Measurements from ENCODE around the gene OR1D2.
"Not testable (repeated sequence)": the region's sequence is repeated elsewhere in the genome, so short reads cannot be mapped to it uniquely, and the experiment has no call there.

The OR1D2 gene, protein sequence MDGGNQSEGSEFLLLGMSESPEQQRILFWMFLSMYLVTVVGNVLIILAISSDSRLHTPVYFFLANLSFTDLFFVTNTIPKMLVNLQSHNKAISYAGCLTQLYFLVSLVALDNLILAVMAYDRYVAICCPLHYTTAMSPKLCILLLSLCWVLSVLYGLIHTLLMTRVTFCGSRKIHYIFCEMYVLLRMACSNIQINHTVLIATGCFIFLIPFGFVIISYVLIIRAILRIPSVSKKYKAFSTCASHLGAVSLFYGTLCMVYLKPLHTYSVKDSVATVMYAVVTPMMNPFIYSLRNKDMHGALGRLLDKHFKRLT

DNA sequence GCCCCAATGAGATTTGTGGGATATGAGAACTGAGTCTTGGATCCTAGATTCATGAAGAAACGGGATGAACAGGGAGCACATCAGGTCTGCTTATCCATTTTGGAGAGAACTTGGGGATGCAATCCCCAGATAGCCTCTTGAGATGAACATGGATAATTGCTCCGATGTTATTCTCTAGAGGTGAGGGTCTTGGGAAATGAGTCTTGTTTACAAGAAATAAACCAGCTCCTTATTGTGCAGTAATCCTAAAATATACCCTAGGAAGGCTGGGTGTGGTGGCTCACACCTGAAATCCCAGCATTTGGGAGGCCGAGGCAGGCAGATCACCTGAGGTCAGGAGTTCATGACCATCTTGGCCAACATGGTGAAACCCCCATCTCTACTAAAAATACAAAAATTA lies at the start of gene OR1D2:
Gene OR1D2, minus strand, starts transcription at position 101 of the 400 bp plus-strand sequence. CDS start 11,426 bp downstream, outside the sequence.
- DNase-seq (ENCODE audit: low read depth in 2 of 2): no peak

DNA sequence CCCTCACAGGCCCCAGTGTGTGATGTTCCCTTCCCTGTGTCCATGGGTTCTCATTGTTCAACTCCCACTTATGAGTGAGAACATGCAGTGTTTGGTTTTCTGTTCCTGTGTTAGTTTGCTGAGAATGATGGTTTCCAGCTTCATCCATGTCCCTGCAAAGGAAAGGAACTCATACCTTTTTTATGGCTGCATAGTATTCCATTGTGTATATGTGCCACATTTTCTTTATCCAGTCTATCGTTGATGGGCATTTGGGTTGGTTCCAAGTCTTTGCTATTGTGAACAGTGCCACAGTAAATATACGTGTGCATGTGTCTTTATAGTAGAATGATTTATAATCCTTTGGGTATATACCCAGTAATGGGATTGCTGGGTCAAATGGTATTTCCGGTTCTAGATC lies 33.3 kb upstream of the OR1D2 start:
- not testable (repeated sequence) for DNase-seq (ENCODE audit: low read depth in 2 of 2)

DNA sequence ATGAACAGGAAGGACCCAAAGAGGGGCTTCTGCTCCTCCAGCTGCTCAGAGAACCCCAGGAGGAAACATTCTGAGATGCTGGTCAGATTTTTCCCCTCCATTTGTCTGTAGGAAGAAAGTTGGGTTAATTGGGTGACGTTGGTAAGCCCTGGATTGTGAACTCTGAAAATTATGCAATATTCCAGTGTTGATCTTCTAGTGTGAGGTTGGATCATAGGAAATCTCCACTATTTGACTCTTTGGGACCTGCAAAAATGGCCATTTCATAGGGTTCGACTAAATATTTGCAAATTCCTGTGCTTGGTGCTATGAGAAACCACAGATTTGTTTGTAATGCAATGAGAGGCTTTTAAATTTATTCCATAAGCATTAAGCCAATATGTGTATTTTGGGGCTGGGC lies 23.2 kb upstream of the OR1D2 start, which contains the start of gene OR1G1:
Gene OR1G1, minus strand, starts transcription at position 101 of the 400 bp plus-strand sequence. Its CDS starts 0 bp downstream, at position 101.
- DNase-seq (ENCODE audit: low read depth in 2 of 2): no peak

DNA sequence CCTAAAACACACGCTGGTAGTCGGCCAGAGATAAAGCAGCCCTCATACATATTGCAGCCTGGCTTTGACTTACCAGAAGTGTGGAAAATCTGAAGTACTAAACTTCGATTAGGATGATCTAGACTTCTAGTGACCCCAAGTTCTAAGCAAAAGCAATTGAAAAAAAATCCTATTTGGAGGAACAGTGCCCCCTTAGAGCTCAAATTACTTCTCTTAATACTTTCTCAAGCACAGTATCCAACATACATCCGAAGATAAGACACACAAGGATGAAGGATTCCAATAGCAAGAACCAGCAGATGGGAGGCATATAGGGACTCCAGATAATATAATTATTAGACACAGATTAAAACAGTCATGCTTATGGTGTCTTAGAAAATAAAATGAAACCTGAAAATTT lies 30.4 kb downstream of the OR1D2 start:
- not testable (repeated sequence) for DNase-seq (ENCODE audit: low read depth in 2 of 2)

DNA sequence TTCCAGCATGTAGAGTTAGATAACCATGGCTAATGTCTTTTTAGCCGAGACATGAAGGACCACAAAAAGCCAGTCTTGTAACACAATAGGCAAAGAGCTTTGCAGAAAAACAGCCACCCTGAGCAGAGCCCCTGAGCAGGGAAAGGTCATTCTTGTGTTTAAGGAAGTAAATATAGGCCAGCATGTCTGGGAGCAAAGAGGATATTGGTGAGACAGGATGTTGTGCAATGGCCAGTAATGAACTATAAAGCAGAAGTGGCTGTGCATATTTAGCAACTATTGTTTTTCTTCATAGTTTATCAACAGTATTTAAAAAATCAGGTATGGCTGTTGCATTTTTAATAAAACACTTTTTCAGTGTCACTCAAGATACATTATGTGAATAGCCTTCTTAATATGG lies 39.0 kb downstream of the OR1D2 start:
- not testable (repeated sequence) for DNase-seq (ENCODE audit: low read depth in 2 of 2)

DNA sequence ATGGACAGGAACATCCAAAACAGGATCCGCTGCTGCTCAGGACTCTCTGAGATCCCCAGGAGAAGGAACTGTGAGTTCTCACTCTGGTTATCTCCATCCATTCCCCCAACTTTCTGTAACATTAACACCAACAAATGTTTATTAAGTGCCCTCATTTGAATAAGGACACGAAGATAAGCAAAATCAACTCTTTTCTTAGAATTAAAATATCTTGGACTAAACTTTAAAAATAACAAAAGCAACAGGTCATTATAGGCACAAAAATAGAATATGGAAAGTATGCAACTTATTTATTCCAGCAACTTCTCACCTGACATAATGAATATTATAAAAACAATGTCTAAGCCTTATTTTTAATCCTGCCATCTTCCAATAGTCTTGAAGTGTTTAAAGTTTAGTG lies 40.7 kb downstream of the OR1D2 start, which contains the start of gene OR1D5:
Gene OR1D5, minus strand, starts transcription at position 101 of the 400 bp plus-strand sequence. Its CDS starts 0 bp downstream, at position 101.
- DNase-seq (ENCODE audit: low read depth in 2 of 2): not testable (repeated sequence)

DNA sequence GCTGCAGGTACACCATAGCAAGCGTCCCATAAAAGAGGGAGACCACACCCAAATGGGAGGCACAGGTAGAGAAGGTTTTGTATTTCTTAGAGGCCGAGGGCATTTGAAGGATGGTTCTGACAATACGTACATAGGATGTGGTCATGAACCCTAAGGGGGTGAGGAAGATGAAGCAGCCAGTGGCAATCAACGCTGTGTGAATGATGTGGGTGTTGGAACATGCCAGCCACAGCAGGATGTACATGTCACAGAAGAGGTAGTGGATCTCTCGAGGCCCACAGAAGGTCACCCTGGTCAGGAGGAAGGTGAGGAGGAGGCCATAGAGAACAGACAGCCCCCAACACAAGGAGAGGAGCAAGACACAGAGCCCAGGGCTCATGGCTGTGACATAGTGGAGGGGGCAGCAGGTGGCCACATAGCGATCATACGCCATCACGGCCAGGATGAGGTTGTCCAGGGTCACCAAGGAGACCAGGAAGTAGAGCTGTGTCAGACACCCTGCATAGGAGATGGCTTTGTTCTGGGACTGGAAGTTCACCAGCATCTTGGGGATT lies 41.3 kb downstream of the OR1D2 start:
- DNase-seq (ENCODE audit: low read depth in 2 of 2): not testable (repeated sequence)

DNA sequence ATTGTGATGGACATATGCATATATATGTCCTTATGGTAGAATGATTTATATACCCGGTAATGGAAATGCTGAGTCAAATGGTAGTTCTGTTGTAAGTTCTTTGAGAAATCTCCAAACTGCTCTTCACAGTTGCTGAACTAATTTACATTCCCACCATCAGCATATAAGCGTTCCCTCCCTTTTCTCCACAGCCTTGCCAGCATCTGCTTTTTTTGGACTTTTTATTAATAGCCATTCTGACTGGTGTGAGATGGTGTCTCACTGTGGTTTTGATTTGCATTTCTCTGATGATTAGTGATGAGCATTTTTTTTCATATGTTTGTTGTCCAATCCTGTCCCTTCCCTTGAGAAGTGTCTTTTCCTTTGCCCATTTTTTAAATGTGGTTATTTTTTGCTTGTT lies 49.4 kb downstream of the OR1D2 start:
- not testable (repeated sequence) for DNase-seq (ENCODE audit: low read depth in 2 of 2)

DNA sequence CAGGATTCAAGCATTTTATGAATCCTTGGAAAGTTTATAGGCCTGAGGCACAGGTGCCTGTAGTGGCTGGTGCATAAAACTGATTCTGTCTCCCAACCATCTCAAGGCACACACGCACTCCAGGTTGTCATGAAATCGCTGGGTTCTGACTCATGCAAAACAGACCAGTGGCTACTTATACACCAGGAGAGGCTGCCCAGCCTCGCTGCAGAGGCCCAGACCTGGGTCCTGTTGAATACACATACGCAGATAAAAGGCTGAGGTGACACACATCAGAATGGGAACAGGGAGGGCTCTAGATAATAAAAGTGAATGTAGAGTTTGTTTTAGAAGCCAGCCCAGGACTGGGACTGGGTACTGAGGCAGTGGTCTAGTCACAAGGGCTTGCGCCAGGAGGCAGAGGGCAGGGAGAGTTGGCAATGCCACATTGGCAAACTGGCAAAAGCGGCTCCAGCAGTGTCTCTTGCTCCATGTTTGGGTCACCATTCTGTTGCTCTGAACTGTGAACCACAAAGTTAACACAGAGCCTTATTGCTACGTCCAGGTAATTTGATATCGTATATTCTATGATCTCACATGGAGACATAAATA lies 54.4 kb downstream of the OR1D2 start:
- no peak for DNase-seq (ENCODE audit: low read depth in 2 of 2)

DNA sequence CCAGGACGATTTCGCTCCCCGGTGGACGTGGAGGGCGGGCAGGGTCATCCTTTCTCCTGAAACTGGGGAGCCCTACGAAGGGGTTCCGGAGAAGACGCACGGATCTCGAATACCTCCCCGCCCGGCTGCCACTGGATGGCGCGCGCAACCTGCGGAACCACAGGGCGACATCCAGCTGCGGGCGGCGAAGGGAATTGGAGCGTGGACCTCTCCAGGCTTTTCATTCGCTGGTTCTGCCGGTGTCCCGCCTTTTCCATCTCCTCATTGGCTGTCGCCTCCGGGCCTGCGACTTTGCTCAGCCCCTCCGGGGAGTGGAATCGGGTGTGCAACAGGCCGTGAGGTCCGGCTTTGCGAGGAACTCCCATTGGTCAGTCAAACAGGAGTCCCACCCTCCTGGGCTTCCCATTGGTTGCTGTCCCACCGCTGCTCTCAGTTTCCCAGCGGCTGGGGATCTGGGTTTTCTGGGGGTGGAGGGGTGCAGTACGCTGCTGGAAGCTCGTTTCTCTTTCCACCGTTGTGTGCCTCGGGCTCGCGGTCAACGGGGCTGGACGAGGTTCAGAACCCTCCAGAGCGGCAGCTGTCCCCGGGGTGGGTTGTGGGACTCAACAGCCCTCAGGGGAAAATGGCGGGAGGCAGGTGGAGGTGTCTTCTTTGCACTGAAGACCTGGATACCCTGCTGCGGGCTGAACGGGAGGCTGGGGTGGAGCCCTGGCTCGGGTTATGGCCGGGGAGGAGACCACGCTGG lies 55.3 kb downstream of the OR1D2 start:
- peak; percentile 80 to 83 for DNase-seq (ENCODE audit: low read depth in 2 of 2)

DNA sequence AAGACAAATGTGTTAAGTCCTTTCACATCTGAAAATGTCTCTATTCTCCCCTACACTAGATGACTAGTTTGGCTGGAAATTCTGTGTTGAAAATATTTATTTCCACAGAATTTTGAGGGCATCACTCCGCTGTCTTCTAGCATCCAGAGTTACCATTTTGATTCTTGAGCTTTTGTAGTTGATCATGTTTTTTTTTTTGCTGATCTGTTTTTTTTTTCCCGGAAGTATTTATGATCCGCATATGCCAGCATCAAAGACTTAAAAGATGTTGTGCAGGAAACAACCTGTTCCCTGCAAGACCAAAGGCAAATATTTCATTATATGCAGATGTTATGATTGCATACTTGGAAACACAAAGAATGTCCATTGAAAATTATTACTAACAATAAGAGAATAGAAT lies 57.5 kb downstream of the OR1D2 start:
- no peak for DNase-seq (ENCODE audit: low read depth in 2 of 2)

DNA sequence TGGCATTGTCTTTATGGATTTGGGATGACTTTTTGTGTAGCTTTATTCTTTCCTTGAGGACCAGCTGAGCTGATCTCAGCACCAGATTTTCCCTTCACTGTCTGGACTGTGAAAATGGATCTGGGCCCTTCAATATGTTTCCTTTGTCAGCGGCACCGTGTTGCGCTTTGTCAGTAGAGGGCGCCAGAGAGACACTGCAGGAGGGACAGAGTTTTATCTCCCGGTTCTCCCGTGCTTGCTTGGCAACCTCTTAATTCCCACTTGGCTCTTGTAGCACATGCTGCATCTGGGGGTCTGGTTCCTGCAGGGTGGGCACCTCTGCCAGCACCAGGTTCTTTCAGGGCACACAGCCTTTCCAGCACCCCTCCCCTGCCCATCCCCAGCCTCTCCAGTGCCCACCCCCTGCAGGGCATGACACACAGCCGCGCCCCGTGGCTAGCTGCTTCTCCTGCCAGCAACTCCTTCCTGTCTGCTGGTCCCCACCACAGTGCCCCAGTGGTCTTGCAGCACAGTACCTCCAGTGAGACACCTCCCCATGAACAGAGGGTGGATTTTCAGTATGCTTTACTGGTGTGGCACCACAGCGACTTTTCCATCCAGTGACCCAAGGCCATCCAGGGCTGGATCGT lies 60.4 kb downstream of the OR1D2 start:
- no peak for DNase-seq (ENCODE audit: low read depth in 2 of 2)

DNA sequence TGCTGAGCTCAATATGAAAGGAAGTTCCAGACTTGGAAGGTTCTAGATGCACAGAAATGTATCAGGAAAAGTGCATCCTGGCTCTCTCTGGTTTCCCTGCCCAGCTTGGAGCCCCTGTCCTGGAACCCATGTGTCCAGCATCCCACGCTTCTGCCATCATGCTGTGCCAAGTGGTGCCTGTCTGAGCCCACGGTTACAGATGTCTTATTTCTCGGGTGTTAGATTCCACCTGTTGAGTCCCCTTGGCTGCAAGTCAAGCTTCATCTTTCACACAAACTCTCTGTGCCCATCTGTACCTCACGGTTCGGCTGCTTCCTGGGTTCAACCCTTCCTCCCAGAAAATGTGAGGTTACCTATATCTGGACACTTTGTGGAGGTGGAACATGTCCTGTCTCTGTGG lies 63.3 kb downstream of the OR1D2 start:
- no peak for DNase-seq (ENCODE audit: low read depth in 2 of 2)

DNA sequence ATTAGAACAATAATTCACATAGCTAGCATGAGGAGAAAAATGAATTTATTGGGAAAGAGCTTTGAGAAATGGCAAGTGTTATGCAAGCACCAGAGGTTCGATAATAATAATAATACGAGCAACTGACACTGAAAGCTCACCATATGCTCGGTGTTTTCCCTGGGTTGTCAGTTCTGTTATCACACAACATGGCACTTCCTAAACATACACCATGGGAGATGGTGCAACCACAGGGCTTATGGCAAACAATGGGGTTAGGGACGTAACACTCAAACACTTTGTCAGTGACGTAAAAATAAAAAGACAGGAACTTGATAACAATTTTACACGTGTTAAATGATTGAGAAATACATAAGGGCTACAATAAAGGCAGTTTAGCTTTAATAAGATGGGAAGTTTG lies 64.5 kb downstream of the OR1D2 start:
- DNase-seq (ENCODE audit: low read depth in 2 of 2): no peak

DNA sequence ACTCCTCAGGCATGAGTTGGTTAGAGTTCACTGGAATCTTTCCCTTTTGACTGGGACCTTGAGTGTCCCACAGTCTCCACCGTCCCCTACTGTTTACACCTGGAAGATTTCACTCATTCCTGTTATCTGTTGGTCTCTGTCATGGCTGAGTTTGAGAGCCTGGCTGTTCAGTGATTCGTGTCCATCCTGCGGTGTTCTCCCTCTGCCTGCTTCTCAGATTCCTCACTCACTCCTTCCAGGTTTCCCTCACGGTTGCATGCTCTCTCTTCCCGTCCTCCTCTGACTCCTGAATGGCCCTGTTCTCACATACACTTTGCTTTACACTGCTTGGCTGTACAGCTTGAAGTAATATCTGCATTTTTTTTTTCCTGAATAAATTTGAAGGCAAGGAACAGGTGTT lies 65.3 kb downstream of the OR1D2 start:
- DNase-seq (ENCODE audit: low read depth in 2 of 2): no peak
